ENCODE measurements around the gene ACTN4.

The ACTN4 gene

DNA sequence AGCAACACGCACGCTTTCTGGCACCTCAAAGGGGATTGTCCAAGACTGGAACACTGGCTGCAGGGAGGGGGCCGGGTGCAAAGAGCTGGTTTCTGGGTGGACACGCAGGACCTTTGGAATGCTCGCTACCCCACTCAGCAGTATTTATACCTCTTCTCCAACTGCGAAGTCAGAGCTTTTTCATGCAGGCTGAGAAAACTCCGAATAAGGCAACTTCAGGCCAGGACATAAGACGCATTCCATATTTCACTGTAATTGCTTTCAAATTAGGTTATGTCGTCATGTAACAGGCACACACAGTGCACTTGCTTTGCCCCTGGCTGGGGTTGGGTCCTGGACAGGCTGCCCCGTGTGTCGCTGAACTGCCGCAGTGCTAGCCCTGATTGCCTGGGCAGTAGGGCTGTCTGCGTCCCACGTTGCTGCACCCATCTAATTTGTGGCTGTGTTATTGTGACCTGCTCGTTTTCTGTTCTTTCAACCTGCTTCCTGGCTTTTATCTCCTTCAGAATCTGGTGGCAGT, 44.5 kb downstream of the ACTN4 start:
- H3K4me3 ChIP-seq = no peak overlapping the region
- H3K27ac ChIP-seq = no peak overlapping the region
- H3K36me3 ChIP-seq (ENCODE audit: insufficient read depth, low read length) = peaks cover 13% of the 10 kb centered on the region
- no peaks in the 10 kb centered on the region for H3K9me3 ChIP-seq (ENCODE audit: low read depth, low read length)
- H3K9ac ChIP-seq (ENCODE audit: insufficient read length) = no peak overlapping the region
- TF ChIP-seq POLR2AphosphoS5 (IDR thresholded peaks at IDR 0.05; ENCODE audit: borderline replicate concordance, low read depth, low read length) (no peak), EZH2 (IDR thresholded peaks at IDR 0.05) (no peak), FOXP2 (optimal IDR thresholded peaks at IDR 0.05; ENCODE audit: control extremely low read depth, extremely low read length, insufficient read depth) (no peak)
- no peak for DNase-seq (ENCODE audit: low read depth, low spot score)

DNA sequence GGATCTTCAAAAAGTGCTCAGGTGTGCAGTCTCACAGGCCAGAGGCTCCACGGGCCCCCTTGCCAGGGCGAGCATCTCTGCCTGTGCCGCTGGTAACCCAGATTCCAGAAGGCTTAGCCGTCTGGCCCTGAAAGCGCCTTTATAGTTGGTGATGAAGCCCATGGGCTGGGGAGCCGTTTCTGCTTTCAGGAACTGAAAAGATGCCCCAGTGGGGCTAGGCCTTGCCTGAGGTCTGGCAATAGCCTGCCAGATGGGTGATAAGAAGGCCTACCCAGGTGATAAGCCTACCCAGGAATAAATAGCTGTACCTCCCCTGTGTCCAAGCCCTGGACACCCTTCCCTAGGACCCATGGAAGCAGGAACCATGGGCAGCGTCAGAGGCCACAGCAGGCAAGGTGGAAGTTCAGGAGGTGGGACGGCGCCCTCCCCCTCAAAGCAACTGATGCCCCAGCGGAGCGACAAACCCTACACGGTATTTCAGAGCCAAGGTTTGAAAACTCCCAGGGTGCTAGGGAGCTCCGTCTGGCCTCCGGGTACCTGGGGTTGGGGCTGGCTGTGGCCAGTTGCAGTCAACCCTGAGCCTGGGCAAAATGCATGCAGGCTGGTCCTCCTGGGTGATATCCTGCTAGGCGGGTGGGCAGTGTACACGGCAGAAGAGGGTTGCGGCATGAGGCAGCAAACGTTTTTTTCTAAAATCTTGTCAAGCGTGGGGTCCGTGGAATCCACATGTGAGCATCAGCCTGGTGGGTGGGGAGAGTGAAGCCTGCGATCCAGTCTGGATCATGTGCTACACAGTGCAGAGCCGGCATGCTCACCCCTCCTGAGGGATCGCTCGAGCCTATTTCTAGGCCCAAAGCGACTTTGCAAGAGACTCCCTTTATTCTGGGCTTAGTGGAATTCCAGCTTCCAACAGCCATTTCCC, 45.3 kb downstream of the ACTN4 start:
- peaks cover 7% of the 10 kb centered on the region for H3K36me3 ChIP-seq (ENCODE audit: insufficient read depth, low read length)
- no peak overlapping the region for H3K9ac ChIP-seq (ENCODE audit: insufficient read length)
- no peak overlapping the region for H3K4me3 ChIP-seq
- no peaks in the 10 kb centered on the region for H3K9me3 ChIP-seq (ENCODE audit: low read depth, low read length)
- no peak for TF ChIP-seq POLR2AphosphoS5 (IDR thresholded peaks at IDR 0.05; ENCODE audit: borderline replicate concordance, low read depth, low read length)
- no peak for TF ChIP-seq FOXP2 (optimal IDR thresholded peaks at IDR 0.05; ENCODE audit: control extremely low read depth, extremely low read length, insufficient read depth)
- no peak for TF ChIP-seq EZH2 (IDR thresholded peaks at IDR 0.05)
- H3K27ac ChIP-seq = no peak overlapping the region
- no peak for DNase-seq (ENCODE audit: low read depth, low spot score)

DNA sequence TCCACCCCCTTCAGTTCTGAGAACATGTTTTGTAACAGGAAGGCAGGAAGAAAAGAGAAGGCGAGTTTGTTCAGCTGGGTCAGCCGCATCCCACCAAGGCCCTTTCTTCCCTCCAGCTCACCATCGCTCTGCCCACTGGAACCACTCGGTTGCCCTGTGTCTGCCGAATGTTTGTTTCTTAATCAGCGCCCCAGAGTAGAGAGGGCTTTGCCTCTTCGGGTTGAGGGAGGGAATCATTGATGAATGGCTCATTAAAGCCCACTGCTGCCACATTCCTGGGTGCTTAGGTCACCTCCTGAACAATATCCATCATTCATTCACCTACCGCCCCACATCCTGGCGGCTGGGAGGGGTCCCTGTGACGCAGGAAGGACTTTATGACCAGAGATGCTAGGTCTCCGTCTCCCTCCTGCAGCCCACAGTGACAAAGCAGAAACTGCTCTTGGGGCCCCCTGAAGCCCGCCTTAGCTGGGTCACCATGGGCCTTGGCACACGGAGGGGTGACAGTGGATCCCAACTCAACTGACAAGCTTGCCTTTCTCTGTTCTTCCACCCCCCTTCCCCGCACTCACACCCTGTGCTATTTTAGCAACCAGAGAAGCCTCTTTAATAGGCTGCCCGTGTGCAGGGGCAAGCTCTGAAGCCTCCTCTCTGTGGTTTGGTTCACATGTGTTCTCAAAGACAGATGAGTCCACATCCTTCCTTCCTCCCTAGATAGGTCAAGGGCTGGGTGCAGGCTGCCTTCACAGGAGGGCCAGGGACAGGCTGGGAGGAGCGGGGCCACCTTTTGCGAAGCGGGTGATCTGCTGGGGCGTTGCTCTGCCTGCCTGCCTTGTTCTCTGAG, 46.2 kb downstream of the ACTN4 start:
- H3K9ac ChIP-seq (ENCODE audit: insufficient read length) = no peak overlapping the region
- H3K4me3 ChIP-seq = no peak overlapping the region
- no peak for TF ChIP-seq POLR2AphosphoS5 (IDR thresholded peaks at IDR 0.05; ENCODE audit: borderline replicate concordance, low read depth, low read length)
- no peak for TF ChIP-seq FOXP2 (optimal IDR thresholded peaks at IDR 0.05; ENCODE audit: control extremely low read depth, extremely low read length, insufficient read depth)
- TF ChIP-seq EZH2 (IDR thresholded peaks at IDR 0.05) = no peak
- DNase-seq (ENCODE audit: low read depth, low spot score) = no peak
- no peak overlapping the region for H3K27ac ChIP-seq
- H3K36me3 ChIP-seq (ENCODE audit: insufficient read depth, low read length) = peaks cover 5% of the 10 kb centered on the region; the same call in 1 of the 2 replicates
- no peaks in the 10 kb centered on the region for H3K9me3 ChIP-seq (ENCODE audit: low read depth, low read length)

DNA sequence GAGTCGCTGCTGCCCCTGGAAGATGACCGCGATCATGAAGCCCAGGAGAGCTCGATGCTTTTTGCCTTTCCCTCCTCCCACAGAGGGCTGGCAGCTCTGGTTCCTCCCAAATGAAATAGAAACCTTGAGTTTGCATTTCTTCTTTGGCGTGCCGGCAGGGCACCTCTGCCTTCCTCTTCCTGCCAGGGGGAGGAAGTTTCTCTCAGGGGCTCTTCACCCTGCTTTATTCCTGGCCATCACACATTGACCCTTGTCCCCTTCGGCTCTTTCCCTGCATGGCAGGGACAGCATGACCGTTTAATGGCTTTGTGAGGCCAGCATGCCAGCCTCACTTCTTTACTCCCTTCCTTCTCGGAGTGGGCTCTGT, 47.9 kb downstream of the ACTN4 start:
- H3K36me3 ChIP-seq (ENCODE audit: insufficient read depth, low read length) = no peaks in the 10 kb centered on the region; the same call in 1 of the 2 replicates
- no peak overlapping the region for H3K9ac ChIP-seq (ENCODE audit: insufficient read length)
- H3K9me3 ChIP-seq (ENCODE audit: low read depth, low read length) = no peaks in the 10 kb centered on the region
- no peak overlapping the region for H3K4me3 ChIP-seq
- DNase-seq (ENCODE audit: low read depth, low spot score) = no peak
- H3K27ac ChIP-seq = no peak overlapping the region
- no peak for TF ChIP-seq POLR2AphosphoS5 (IDR thresholded peaks at IDR 0.05; ENCODE audit: borderline replicate concordance, low read depth, low read length)

DNA sequence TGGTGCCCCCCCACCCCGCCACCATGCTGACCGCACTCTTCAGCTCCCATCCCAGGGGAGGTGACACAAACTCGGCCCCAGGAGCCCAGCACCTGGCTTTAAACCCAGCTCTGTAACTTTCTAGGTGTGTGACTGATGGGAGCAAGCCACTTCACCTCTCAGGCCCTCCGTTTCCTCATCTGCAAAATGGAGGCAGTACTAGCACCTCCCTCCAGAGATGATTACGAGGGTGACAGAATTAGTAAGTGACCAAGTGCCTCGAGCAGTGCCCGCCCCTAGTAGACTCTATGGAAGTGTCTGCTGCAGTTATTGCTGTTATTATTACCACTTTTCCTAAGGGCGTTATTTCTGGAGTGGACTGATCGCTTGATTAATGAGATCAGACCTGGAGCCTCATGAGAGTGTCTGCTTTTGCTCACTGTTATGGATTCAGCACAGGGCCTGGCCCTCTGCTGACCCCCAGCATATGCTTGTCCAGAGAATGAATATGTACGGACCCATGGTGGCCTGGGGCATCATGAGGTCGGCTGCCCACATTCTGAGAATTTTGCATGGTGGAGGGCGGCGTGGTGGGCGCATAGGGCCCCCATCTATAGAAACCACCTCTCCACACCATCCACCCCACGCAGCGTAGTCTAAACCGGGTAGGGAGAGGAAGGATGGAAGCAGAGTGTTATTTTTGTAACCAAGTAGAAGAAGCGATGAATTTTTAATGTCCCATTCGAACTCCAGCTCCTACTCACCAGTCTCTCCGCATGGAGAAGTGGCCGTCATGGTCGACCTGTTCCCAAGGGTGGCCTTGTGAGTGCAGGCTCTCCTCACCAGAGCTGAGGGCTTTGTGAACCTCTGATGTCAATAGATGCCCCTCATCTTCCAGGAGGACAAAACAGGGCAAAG, 48.6 kb downstream of the ACTN4 start:
- TF ChIP-seq EZH2 (IDR thresholded peaks at IDR 0.05) (no peak), FOXP2 (optimal IDR thresholded peaks at IDR 0.05; ENCODE audit: control extremely low read depth, extremely low read length, insufficient read depth) (no peak), POLR2AphosphoS5 (IDR thresholded peaks at IDR 0.05; ENCODE audit: borderline replicate concordance, low read depth, low read length) (no peak)
- Histone ChIP-seq H3K27ac (no peak overlapping the region), H3K9me3 (ENCODE audit: low read depth, low read length) (no peaks in the 10 kb centered on the region), H3K9ac (ENCODE audit: insufficient read length) (no peak overlapping the region), H3K4me3 (no peak overlapping the region), H3K36me3 (ENCODE audit: insufficient read depth, low read length) (no peaks in the 10 kb centered on the region; the same call in 1 of the 2 replicates)
- DNase-seq (ENCODE audit: low read depth, low spot score) = no peak

DNA sequence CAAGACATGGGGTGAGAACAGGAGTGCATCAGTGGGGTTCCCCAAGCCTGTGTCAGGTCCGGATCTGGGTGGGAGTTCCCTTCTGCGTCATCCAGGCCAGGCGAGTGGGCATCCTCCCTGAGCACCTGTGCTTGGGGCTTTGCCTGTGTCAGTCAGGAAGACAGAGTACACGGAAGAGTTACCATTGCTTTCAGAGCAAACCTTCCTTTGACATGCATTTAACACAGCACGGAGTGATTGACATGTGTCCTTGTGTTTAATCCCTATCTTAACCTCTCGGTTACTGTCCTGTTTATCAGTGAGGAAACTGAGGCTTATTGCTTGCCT, 49.2 kb downstream of the ACTN4 start:
- no peak overlapping the region for H3K9ac ChIP-seq (ENCODE audit: insufficient read length)
- H3K36me3 ChIP-seq (ENCODE audit: insufficient read depth, low read length) = no peaks in the 10 kb centered on the region; the same call in 1 of the 2 replicates
- no peak overlapping the region for H3K27ac ChIP-seq
- no peak for TF ChIP-seq EZH2 (IDR thresholded peaks at IDR 0.05)
- no peak for TF ChIP-seq FOXP2 (optimal IDR thresholded peaks at IDR 0.05; ENCODE audit: control extremely low read depth, extremely low read length, insufficient read depth)
- TF ChIP-seq POLR2AphosphoS5 (IDR thresholded peaks at IDR 0.05; ENCODE audit: borderline replicate concordance, low read depth, low read length) = no peak
- DNase-seq (ENCODE audit: low read depth, low spot score) = no peak
- no peaks in the 10 kb centered on the region for H3K9me3 ChIP-seq (ENCODE audit: low read depth, low read length)
- H3K4me3 ChIP-seq = no peak overlapping the region

DNA sequence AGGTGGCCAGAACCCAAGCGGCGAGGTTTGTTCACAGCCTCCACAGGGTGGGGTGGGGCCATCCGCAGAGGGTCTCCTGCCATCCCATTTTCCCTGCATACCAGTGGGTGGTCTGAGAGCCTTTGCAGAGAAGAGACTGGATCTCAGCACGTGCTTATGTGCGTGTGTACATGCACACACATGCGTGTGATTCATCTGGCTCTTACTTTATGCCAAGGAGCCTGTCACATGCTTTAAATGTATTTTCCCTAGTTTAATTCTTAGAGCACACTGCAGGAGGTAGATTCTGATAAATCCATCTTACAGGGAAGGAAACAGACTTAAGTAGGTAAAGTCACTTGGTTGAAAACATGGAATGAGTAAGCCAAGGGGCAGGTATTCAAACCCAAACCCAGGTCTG, 49.7 kb downstream of the ACTN4 start:
- TF ChIP-seq EZH2 (IDR thresholded peaks at IDR 0.05) (no peak), POLR2AphosphoS5 (IDR thresholded peaks at IDR 0.05; ENCODE audit: borderline replicate concordance, low read depth, low read length) (no peak), FOXP2 (optimal IDR thresholded peaks at IDR 0.05; ENCODE audit: control extremely low read depth, extremely low read length, insufficient read depth) (no peak)
- H3K36me3 ChIP-seq (ENCODE audit: insufficient read depth, low read length) = no peaks in the 10 kb centered on the region; the same call in 1 of the 2 replicates
- no peak overlapping the region for H3K4me3 ChIP-seq
- no peaks in the 10 kb centered on the region for H3K9me3 ChIP-seq (ENCODE audit: low read depth, low read length)
- H3K27ac ChIP-seq = no peak overlapping the region
- DNase-seq (ENCODE audit: low read depth, low spot score) = no peak
- no peak overlapping the region for H3K9ac ChIP-seq (ENCODE audit: insufficient read length)

All from SK-N-MC (cell line).